GM19438 (cell line): ENCODE data around the gene FBLN5.
"Not testable (repeated sequence)": the region's sequence is repeated elsewhere in the genome, so short reads cannot be mapped to it uniquely, and the experiment has no call there.

Experiments
- ATAC-seq: cut with Tn5 transposase; IDR thresholded peaks from one replicate; pipeline ENCODE4 v1.9.1; 2021; ENCODE audit warnings: low read depth; ENCODE audit not compliant: unreplicated experiment

The FBLN5 gene

DNA sequence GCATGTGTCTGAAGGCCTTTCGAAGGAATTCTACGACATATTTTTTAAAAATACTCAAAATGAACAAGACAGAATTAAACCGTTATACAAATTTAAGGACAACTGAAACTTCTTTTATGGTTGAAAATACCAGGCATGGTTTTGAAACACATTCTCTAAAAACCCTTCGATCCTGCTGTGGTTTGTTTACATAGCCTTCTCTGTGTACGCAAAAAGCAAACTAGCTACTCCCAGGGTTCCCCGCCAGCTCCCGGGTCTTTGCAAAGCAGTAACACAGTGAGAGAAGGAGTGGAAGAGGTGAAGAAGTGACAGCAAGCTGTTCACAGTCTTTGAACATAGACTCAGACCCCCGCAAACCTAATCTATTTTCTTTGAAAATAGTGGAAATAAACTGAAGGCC, 77.9 kb downstream of the FBLN5 start:
- ATAC-seq = no peak

GRCh38 chr14:91867316-91867988, 80.0 kb downstream of the FBLN5 start, which contains the start of gene TC2N:
TC2N (minus strand) TSS chr14:91867536; CDS start chr14:91813769, 53,767 bp downstream.
- ATAC-seq = no peak

- ATAC-seq = no peak
These were observed 80.8 kb downstream of the FBLN5 start for GRCh38 chr14:91866511-91867295.

DNA sequence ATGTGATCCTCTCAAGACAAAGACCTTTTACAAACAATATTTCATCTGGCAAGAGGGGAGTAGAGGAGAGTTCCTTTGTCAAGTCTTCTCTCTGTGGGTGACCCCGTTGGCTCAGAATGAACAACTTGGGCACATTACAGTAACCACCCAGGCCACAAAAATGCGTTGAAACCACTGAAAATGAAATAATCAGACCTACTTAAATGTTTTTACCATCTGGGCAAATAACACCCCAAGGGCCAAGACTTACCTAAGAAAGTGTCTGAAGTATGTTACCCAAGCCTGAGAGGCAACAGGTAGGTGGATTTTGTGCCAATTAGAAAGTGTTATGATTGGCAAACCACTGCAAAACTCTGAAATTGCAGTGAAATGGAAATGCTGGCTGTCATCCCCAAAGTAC, 81.4 kb downstream of the FBLN5 start:
- ATAC-seq = no peak

GRCh38 chr14:91862417-91862816, 85.1 kb downstream of the FBLN5 start:
- ATAC-seq = no peak

DNA sequence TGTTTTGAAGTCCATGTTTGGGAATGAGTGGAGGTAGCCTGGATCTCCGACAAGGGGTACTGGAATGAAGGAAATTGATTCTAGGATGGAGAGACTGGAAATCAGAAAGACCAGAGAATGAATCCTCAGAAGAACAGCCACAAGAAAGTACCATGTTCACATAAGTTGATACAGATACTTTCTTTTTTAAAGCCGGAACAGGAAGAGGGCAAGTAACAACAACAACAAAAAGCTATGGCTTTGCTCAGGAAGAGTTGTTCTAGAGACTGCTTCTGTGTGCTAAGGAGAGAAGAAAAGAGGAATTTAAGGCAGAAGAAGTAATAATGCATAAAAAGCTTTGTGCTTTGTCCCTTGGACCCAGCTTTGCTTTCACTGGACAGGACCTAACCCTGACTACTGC, 86.4 kb downstream of the FBLN5 start:
- ATAC-seq = no peak

DNA sequence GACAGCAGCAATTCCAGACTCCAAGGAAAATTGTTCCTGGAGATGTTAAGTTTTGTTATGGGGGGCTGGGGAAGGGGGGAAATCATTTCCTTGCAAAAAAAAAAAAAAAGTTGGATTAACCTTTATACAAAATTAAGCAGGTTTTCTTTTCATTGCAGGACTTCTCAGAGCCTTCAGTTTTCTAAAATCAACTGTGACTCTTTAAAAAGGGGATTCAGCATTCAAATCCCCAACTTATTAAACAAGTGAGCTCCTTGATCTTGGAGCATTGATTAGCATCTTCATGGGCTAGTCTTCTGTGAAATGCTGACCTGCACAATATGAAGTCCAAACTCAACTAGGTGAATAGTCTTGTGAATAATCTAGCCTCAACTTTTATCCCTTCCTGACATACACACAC, 87.3 kb downstream of the FBLN5 start:
- ATAC-seq = no peak

- ATAC-seq = peak; percentile 72
These were observed 88.8 kb downstream of the FBLN5 start for GRCh38 chr14:91858536-91859275.

GRCh38 chr14:91857614-91858013, 89.9 kb downstream of the FBLN5 start:
- ATAC-seq = no peak

DNA sequence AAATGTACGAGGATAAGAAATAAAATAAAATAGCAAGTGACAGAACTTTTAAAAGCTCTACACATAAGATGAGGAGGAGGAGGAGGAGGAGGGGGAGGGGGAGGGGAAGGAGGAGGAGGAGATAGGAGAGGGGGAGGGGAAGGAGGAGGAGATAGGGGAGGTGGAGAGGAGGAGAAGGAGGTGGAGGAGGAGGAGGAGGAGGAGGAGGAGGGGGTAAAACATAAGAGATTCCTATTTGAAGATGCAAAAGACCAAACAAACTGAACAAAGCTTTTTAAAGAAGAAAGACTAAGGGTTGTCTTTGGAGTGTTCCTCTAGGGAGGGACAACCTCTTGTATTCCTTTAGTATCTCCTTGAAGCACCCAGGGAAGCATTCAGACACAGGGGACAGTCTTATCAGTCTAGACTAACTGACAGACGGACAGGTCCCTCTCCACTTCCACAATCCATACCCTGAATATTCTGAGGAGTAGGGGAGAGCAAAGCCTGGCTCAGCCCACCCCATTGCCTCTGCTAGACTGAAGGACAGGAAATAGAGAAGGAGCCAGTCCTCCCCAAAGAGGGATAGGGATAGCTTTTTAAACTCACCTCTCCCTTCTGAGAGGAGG, 93.1 kb downstream of the FBLN5 start:
- no peak for ATAC-seq

DNA sequence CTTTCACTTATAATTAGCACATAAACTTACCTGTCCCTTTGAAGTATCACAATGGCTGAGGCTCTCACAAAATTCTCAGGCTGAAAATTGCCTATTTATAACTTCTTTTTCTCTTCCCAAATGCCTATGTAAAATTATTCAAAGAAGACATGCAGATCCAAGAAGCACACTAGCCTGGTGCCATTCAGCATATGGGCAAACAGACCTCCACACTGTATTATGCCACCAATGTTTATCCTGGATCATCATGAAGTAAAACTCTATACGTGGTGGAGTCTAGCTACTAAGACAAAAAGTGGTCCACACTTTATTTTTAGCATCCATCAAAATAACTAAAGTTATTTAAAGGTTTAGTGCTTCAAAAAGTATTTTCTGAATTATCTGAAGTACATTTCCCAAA, 95.9 kb downstream of the FBLN5 start:
- no peak for ATAC-seq

GRCh38 chr14:91848504-91849001, 98.9 kb downstream of the FBLN5 start:
- ATAC-seq = no peak

GRCh38 chr14:91847693-91848092, 99.8 kb downstream of the FBLN5 start:
- ATAC-seq = no peak

- ATAC-seq = no peak
These were observed 101.8 kb downstream of the FBLN5 start for GRCh38 chr14:91845652-91846051.

- not testable (repeated sequence) for ATAC-seq
These were observed 102.4 kb downstream of the FBLN5 start for GRCh38 chr14:91845056-91845455.

- no peak for ATAC-seq
These were observed 103.5 kb downstream of the FBLN5 start for GRCh38 chr14:91844029-91844428.

GRCh38 chr14:91843437-91843836, 104.1 kb downstream of the FBLN5 start:
- ATAC-seq = no peak

DNA sequence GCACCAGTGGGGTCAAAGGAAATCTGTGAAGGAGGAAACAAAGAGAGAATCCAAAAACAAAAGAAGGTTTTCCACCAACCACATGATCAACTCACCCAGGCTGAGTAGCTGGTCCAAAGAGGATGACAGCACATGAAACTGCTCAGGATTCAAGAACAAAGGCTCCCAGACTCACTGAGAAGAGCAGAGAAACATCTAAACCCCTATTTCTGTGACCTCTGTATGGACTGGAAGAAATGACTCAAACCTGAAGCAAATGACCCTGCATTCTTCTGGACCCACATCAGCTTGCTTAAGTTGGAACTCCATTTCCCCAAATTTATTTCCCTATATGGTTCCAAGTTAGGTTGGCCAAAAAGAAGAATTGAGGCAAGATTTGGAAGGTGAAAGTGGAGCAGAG, 106.4 kb downstream of the FBLN5 start:
- no peak for ATAC-seq

- ATAC-seq = no peak
These were observed 107.7 kb downstream of the FBLN5 start for GRCh38 chr14:91839749-91840148.

- no peak for ATAC-seq
These were observed 110.4 kb downstream of the FBLN5 start for GRCh38 chr14:91837076-91837475.
